Psoas muscle (tissue), 8 donors: ENCODE data around the gene ZC3H10. TPM values are rescaled to one million over a fixed set of nuclear protein-coding genes. Genes with fewer than 3 reads are reported as not detected.

Source experiments
- ATAC-seq, 4 donors: fragments of 200-7000 bp; cut with Tn5 transposase; one replicate each; pipeline ENCODE4 v1.9.1; 2020; ENCODE audit warnings: moderate library complexity in 3 of 4, mild to moderate bottlenecking in 2 of 4
- DNase-seq, 2 donors: peaks; one replicate each; pipeline ENCODE4 v3.0.0-alpha.2; 2020
- H3K27ac ChIP-seq: fragments of 200-600 bp; one replicate; pipeline ENCODE4 v1.8.0; 2022
- H3K27me3 ChIP-seq, 3 donors: fragments of 200-600 bp in 1 of 3; one replicate each; pipeline versions ENCODE4 v1.6.1 to v1.8.0; 2013 to 2022; ENCODE audit warnings: low read length in 2 of 3, mild to moderate bottlenecking in 2 of 3, moderate library complexity in 1 of 3; ENCODE audit not compliant: insufficient read depth in 3 of 3
- H3K36me3 ChIP-seq, 2 donors: fragments of 200-600 bp in 1 of 2; one replicate each; pipeline versions ENCODE4 v1.6.1 to v1.8.0; 2013 to 2022; ENCODE audit warnings: low read depth in 1 of 2, mild to moderate bottlenecking in 1 of 2, moderate library complexity in 1 of 2; ENCODE audit not compliant: insufficient read depth in 1 of 2
- H3K4me1 ChIP-seq: fragments of 200-600 bp; one replicate; pipeline ENCODE4 v1.8.0; 2022
- H3K4me3 ChIP-seq: fragments of 200-600 bp; one replicate; pipeline ENCODE4 v1.8.0; 2022; ENCODE audit warnings: mild to moderate bottlenecking
- H3K9me3 ChIP-seq: fragments of 200-600 bp; one replicate; pipeline ENCODE4 v1.8.0; 2022
- WGBS, 3 donors: extraction: QIAGEN DNeasy Blood & Tissue Kit; methylation state at CpG; one replicate each; pipeline versions ENCODE4 v1.1.6 to v1.1.7; 2013; 5-methylcytosine and 5-hydroxymethylcytosine counted together
- intact Hi-C, 2 donors: fragments of 100-400 bp; cut with DNase I; formaldehyde crosslinking; loops; one replicate each; pipeline versions ENCODE4 v1.11.0 to v1.14.2; 2022
- polyA plus RNA-seq, 3 donors: library from polyadenylated mRNA; stranded (reverse); fragments of 200-250 nt; gene quantifications; one replicate each; pipeline ENCODE4 v1.2.3, GENCODE V29; 2013
- total RNA-seq, 4 donors: library from RNA; stranded (reverse); fragmentation: NEBNext Ultra II Directional in 2 of 4; extraction: Animal tissue kit (Norgen Biotek cat#: 25700) in 2 of 4; gene quantifications; one replicate each; pipeline versions ENCODE4 v1.2.1 to v1.2.4, GENCODE V29; 2021 to 2023
- TF ChIP-seq, protein P1 (sequence below): fragments of 200-600 bp; IDR thresholded peaks from one replicate; pipeline ENCODE4 v1.8.0; 2022; ENCODE audit warnings: antibody characterized with exemption
- donor health status: healthy with polysubstance abuse.
- donor health status: DM: no; HTN: no; CAD: no; lungs with moderate emphysema.
- donor health status: Bipolar disorder and iron deficiency.
- donor health status: healthy.
- donor health status: DM: yes; HTN: yes; CAD: no.
- donor health status: DM: no; HTN: no; CAD: no.
- donor health status: DM: no; HTN: no; CAD: no.
- donor health status: DM: yes; HTN: yes; CAD: no.

The ZC3H10 gene
- total and polyA plus RNA-seq, 7 donors, result 3.5 to 10.3 (median 5.4) TPM

DNA sequence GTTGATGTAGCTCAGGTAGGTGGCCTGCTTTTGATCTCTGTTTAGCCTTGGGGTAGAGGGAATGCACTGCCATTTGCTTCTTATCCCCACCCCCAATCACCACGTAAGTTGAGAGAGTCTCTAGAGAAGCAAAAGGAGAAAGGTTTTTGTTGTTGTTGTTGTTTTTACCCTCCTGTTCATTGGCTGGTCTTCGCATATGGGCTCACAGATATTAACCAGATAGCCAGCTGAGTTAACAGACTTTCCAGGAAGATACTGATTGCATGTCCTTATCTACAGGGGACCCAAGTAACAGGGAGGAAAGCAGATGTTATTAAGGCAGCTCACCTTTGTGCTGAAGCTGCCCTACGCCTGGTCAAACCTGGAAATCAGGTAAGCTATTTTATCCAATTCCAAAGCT is 10.8 kb upstream of the ZC3H10 start:
- intact Hi-C loops, result loop anchor here (10.0 kb wide), 2 partner anchors 102 to 112 kb away; partner anchors contain the start of gene SUOX (in 1 of the 2)
- peaks cover 20% of the 10 kb centered on the region for H3K4me1 ChIP-seq
- no peak overlapping the region for H3K4me3 ChIP-seq
- H3K36me3 ChIP-seq, result peaks cover 26 to 63% of the 10 kb centered on the region in 2 donors
- no peaks in the 10 kb centered on the region for H3K27me3 ChIP-seq
- H3K9me3 ChIP-seq, result no peaks in the 10 kb centered on the region
- 93 to 96% (median 94%) methylated on average over 3 of the region's 3 CpGs for WGBS, 3 donors
- DNase-seq, result no peak
- no peak overlapping the region for H3K27ac ChIP-seq
- TF ChIP-seq, protein P1, sequence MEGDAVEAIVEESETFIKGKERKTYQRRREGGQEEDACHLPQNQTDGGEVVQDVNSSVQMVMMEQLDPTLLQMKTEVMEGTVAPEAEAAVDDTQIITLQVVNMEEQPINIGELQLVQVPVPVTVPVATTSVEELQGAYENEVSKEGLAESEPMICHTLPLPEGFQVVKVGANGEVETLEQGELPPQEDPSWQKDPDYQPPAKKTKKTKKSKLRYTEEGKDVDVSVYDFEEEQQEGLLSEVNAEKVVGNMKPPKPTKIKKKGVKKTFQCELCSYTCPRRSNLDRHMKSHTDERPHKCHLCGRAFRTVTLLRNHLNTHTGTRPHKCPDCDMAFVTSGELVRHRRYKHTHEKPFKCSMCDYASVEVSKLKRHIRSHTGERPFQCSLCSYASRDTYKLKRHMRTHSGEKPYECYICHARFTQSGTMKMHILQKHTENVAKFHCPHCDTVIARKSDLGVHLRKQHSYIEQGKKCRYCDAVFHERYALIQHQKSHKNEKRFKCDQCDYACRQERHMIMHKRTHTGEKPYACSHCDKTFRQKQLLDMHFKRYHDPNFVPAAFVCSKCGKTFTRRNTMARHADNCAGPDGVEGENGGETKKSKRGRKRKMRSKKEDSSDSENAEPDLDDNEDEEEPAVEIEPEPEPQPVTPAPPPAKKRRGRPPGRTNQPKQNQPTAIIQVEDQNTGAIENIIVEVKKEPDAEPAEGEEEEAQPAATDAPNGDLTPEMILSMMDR, result no peak
- no peak for ATAC-seq

DNA sequence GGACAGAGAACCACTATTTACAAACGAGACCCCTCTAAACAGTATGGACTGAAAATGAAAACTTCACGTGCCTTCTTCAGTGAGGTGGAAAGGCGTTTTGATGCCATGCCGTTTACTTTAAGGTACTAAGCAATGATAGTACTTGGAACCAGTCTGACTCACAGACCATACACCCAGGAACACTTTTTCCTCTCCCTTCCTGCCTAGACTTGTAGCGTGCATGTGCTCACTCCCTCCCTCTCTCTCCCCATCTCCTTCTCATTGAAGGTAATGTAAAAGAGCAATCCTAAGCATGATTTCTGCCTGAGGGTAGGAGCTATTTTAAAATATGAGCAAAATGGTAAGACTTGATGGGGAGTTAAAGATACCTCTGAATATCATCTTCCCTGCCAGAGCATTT is 7.5 kb upstream of the ZC3H10 start:
- Histone ChIP-seq H3K4me1 (peaks cover 14% of the 10 kb centered on the region), H3K9me3 (no peaks in the 10 kb centered on the region), H3K4me3 (no peak overlapping the region), H3K27ac (no peak overlapping the region), H3K36me3 (peaks cover 26 to 82% of the 10 kb centered on the region in 2 donors), H3K27me3 (no peaks in the 10 kb centered on the region)
- DNase-seq (no peak), ATAC-seq (no peak)
- TF ChIP-seq, protein P1, result no peak
- intact Hi-C loops, result no loop called here
- 90 to 94% (median 90%) methylated on average over 5 of the region's 5 CpGs for WGBS, 3 donors

DNA sequence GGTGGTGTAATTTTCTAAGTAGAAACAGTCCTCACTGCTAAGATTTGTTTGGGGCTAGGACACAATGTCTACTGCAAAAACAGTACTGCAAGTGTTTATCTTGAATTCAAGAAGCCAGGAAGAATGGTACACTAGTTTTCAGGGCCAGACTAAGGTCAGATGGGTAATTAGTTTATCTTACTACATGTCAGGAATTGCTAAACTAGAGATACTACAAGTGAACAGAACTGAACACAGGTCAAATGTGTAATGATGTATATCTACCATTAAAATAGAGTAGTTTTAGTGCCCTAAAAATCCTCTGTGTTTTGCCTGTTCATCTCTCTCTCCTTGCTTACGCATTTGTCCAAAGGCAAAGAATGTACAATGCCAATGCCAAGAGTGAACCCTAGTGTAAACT is 4.0 kb upstream of the ZC3H10 start:
- no peak overlapping the region for H3K4me3 ChIP-seq
- H3K27ac ChIP-seq, result no peak overlapping the region
- no peaks in the 10 kb centered on the region for H3K9me3 ChIP-seq
- no peak for DNase-seq
- intact Hi-C loops, result no loop called here
- WGBS, 3 donors, result 90 to 93% (median 92%) methylated on average over 1 of the region's 1 CpG
- peaks cover 10% of the 10 kb centered on the region for H3K4me1 ChIP-seq
- TF ChIP-seq, protein P1, result no peak
- H3K27me3 ChIP-seq, result no peaks in the 10 kb centered on the region
- H3K36me3 ChIP-seq, result peaks cover 8 to 55% of the 10 kb centered on the region in 2 donors
- no peak for ATAC-seq

DNA sequence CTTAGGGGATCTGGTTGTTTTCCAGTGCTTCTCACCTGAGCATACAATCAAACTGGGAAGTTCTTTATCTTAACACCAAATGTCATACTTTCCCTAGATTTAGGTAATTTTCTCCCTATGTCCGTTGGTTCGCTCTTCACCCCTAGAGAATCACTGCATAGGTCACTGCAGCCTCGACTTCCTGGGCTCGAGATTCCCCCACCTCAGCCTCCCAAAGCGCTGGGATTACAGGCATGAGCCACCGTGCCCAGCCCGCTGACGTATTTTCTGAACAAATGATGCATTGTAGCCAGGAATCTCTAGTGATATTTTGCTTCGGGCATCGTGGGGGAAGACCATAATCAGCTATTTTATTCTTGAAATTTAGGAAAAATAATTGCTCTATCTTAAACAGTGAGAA is 2.7 kb upstream of the ZC3H10 start:
- TF ChIP-seq, protein P1, result no peak
- Histone ChIP-seq H3K4me3 (peak overlapping the region; percentile 81), H3K27me3 (no peaks in the 10 kb centered on the region), H3K4me1 (peaks cover 21% of the 10 kb centered on the region), H3K9me3 (no peaks in the 10 kb centered on the region), H3K27ac (peak overlapping the region; percentile 95), H3K36me3 (peaks cover 3 to 45% of the 10 kb centered on the region in 2 donors)
- intact Hi-C loops, result loop anchor here in 1 of 2 donors (5.0 kb wide), 1 partner anchor 107 kb away; the partner anchor contains the start of genes NABP2 and RNF41
- WGBS, 3 donors, result 33 to 41% (median 41%) methylated on average over 10 of the region's 10 CpGs
- DNase-seq (peak in 1 of 2 donors; percentile 59), ATAC-seq (no peak)
